Brain pericyte (primary cell): ENCODE data around the gene RPS15.
"Not testable (repeated sequence)": the region's sequence is repeated elsewhere in the genome, so short reads cannot be mapped to it uniquely, and the experiment has no call there.

Experiments
- DNase-seq: peaks from one replicate; pipeline ENCODE4 v3.0.0-alpha.2; 2012; ENCODE audit warnings: low read depth, low spot score

The RPS15 gene

GRCh38 chr19:1434577-1435060 is 3.6 kb upstream of the RPS15 start:
- DNase-seq: no peak

- DNase-seq: no peak
These were observed 2.7 kb upstream of the RPS15 start for GRCh38 chr19:1435378-1435989.

DNA sequence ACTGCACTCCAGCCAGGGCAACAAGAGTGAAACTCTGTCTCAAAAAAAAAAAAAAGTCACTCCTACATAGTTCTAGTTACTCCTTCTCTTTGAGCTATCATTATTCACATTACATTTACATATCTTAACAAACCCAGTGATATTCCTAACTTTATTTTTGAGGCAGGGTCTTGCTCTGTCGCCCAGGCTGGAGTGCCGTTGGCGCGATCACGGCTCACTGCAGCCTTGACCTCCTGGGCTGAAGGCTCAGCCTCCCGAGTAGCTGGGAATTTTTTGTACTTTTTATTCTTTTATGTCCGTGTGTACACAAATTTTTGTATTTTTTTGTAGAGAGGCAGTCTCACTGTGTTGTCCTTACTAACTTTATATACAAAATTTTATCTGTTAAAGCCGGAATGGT is 587 bp upstream of the RPS15 start:
- DNase-seq: no peak

GRCh38 chr19:1438933-1439354 is 748 bp downstream of the RPS15 start:
- no peak for DNase-seq

DNA sequence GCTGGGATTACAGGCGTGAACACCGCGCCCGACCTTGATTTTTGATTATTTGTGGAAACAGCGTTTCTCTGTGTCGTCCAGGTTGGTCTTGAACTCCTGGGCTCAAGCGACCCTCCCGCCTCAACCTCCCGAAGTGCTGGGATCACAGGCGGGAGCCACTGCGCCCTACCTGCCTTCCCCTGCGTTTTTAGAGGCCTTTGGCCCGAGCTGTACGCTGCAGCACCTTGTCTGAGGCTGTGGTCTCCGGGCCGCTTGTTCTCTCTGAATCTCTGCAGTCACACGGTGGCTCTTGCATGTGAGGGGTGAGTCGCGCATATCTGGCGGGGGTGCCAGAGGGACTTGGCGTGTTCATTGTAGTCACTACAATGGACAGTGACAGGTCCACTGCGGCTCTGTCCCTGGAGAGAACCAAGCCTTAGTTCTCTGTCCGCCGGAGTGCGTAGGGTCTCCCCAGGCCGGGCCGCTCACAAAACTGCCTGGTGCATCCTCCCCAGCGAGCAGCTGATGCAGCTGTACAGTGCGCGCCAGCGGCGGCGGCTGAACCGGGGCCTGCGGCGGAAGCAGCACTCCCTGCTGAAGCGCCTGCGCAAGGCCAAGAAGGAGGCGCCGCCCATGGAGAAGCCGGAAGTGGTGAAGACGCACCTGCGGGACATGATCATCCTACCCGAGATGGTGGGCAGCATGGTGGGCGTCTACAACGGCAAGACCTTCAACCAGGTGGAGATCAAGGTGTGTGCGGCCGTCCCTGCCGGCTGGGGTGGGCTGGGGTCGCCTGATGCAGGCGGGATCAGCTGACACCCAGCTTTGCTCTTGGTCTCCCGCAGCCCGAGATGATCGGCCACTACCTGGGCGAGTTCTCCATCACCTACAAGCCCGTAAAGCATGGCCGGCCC is 1.6 kb downstream of the RPS15 start:
- not testable (repeated sequence) for DNase-seq

DNA sequence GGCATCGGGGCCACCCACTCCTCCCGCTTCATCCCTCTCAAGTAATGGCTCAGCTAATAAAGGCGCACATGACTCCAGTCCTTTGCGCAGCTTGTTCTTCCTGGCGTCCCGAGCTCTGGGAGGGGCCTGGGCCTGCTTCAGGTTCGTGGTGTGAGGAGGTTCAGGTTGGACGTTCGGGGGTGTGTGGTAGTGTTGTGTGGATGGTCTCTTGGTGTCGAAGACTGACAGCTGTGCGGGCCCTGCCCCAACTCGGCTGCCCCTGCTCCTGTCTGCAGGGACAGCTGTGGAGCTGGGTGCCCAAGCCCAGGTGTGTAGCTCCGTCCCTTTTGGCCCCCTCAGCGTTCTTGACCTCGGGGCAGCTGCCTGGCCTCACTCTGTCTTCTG is 2.2 kb downstream of the RPS15 start:
- no peak for DNase-seq

GRCh38 chr19:1441022-1441426 is 2.8 kb downstream of the RPS15 start:
- no peak for DNase-seq

- DNase-seq: no peak
These were observed 3.7 kb downstream of the RPS15 start for GRCh38 chr19:1441677-1442438.

GRCh38 chr19:1445185-1445931 is 7.2 kb downstream of the RPS15 start:
- no peak for DNase-seq

- no peak for DNase-seq
These were observed 7.9 kb downstream of the RPS15 start for GRCh38 chr19:1445932-1446712.

DNA sequence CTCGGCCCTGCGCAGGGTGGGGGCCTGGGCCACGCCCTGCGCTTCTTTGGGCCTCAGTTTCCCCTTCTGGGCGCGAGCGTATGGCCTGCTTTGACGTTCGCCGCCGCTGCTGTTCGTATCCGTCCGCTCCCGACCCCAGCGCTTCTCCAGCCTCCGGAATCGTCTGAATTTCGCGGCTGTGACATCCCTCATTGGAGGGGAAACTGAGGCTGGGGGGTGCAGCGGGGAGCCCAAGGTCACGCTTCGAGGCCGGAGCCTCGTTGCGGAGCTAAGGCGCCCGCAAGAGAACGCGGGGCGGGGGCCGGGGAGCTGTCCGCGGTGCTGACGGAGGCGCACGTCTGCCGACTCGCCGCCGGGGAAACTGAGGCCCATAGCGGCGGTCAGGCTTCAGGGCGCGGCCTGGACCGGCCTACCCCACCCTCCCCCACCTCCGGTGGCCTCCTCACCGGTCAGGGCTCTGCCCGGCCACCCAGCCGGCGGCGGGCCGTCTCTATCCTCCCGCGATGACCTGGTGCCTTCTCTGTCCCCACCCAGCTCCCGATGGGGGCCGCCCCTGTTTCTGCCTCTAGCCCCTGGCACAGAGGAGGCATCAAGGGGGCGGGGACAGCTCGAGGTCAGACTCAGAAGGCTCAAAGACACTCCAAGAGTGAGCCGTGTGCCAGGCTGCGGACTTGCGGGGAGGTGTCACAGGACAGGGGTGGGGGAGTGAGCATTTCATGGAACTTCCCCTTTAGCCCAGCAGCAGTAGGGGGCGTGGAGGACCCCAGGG is 8.7 kb downstream of the RPS15 start:
- DNase-seq: no peak

GRCh38 chr19:1447504-1447903 is 9.3 kb downstream of the RPS15 start:
- no peak for DNase-seq

- DNase-seq: no peak
These were observed 9.7 kb downstream of the RPS15 start for GRCh38 chr19:1447944-1448343.

- DNase-seq: no peak
These were observed 11.6 kb downstream of the RPS15 start, which contains the start of gene APC2 for GRCh38 chr19:1449467-1450442. APC2 (plus strand) TSS chr19:1450121; CDS start chr19:1453002, 2,881 bp downstream.

- no peak for DNase-seq
These were observed 12.8 kb downstream of the RPS15 start for GRCh38 chr19:1450735-1451731.

- no peak for DNase-seq
These were observed 14.0 kb downstream of the RPS15 start for GRCh38 chr19:1451916-1452801.
